Retinal pigment epithelial cell (primary cell): Measurements from ENCODE around the gene PSMD3.

Experiments used
- DNase-seq: peaks from one replicate; pipeline ENCODE4 v3.0.0-alpha.2; 2010; ENCODE audit warnings: low read depth
- H3K4me3 ChIP-seq: 2 replicates; pipeline ENCODE4 v1.5.1; 2011; ENCODE audit warnings: mild to moderate bottlenecking, low read length, control low read depth, moderate library complexity
- CTCF ChIP-seq: conservative IDR thresholded peaks from 2 replicates; pipeline ENCODE4 v1.5.1; 2011; ENCODE audit warnings: low read depth, low read length, control low read depth, inconsistent platforms

Gene PSMD3

GRCh38 chr17:39950871-39951348 is 29.7 kb upstream of the PSMD3 start:
- no peak overlapping the region for H3K4me3 ChIP-seq
- no peak for DNase-seq
- TF ChIP-seq CTCF: no peak

- TF ChIP-seq CTCF: no peak
- peak overlapping the region; percentile 43 for H3K4me3 ChIP-seq
- no peak for DNase-seq
Observed at GRCh38 chr17:39951924-39952679, 28.5 kb upstream of the PSMD3 start.

GRCh38 chr17:39952680-39953470 is 27.7 kb upstream of the PSMD3 start:
- H3K4me3 ChIP-seq: peak overlapping the region; percentile 45
- peak; percentile 79 for DNase-seq
- TF ChIP-seq CTCF: no peak

GRCh38 chr17:39953471-39953888 is 27.1 kb upstream of the PSMD3 start:
- no peak for DNase-seq
- H3K4me3 ChIP-seq: peak overlapping the region; percentile 45
- no peak for TF ChIP-seq CTCF

- TF ChIP-seq CTCF: no peak
- no peak for DNase-seq
- no peak overlapping the region for H3K4me3 ChIP-seq
Observed at GRCh38 chr17:39954876-39955275, 25.7 kb upstream of the PSMD3 start.

GRCh38 chr17:39955726-39956225 is 24.8 kb upstream of the PSMD3 start:
- DNase-seq: no peak
- H3K4me3 ChIP-seq: no peak overlapping the region
- TF ChIP-seq CTCF: no peak
